Astrocyte (in vitro differentiated cells and primary cell): ENCODE data around the gene CMSS1. TPM values are rescaled to one million over a fixed set of nuclear protein-coding genes. Genes with fewer than 3 reads are reported as not detected.
"Not testable (repeated sequence)": the region's sequence is repeated elsewhere in the genome, so short reads cannot be mapped to it uniquely, and the experiment has no call there.

Experiments
- DNase-seq: peaks from one replicate; pipeline ENCODE4 v3.0.0-alpha.2; 2010; ENCODE audit warnings: low read depth
- FAIRE-seq: peaks from 2 replicates; lab custom pipeline; 2011; peaks lifted over from hg19 to GRCh38; lab: Jason Lieb, UNC
- H2AFZ ChIP-seq: 2 replicates; pipeline ENCODE4 v1.6.0; 2012; ENCODE audit warnings: low read depth, low read length, inconsistent platforms
- H3K27ac ChIP-seq: 2 replicates; pipeline ENCODE4 v1.5.1; 2011; ENCODE audit warnings: low read depth, low read length, inconsistent platforms
- H3K27me3 ChIP-seq: 2 replicates; pipeline ENCODE4 v1.6.0; 2011; ENCODE audit warnings: low read length, inconsistent platforms; ENCODE audit not compliant: insufficient read depth
- H3K36me3 ChIP-seq: 2 replicates; pipeline ENCODE4 v1.5.1; 2011; ENCODE audit warnings: low read length, inconsistent platforms; ENCODE audit not compliant: insufficient read depth
- H3K4me1 ChIP-seq: 2 replicates; pipeline ENCODE4 v1.5.1; 2011; ENCODE audit warnings: low read length, inconsistent platforms; ENCODE audit not compliant: insufficient read depth
- H3K4me2 ChIP-seq: 2 replicates; pipeline ENCODE4 v1.6.0; 2012; ENCODE audit warnings: low read length, inconsistent platforms
- H3K4me3 ChIP-seq: 2 replicates; pipeline ENCODE4 v1.5.1; 2011; ENCODE audit warnings: low read depth, mild to moderate bottlenecking, low read length, inconsistent platforms; ENCODE audit not compliant: insufficient read depth
- H3K79me2 ChIP-seq: 2 replicates; pipeline ENCODE4 v1.6.0; 2012; ENCODE audit warnings: mild to moderate bottlenecking, low read length, inconsistent platforms; ENCODE audit not compliant: insufficient read depth
- H3K9ac ChIP-seq: 2 replicates; pipeline ENCODE4 v1.6.0; 2012; ENCODE audit warnings: mild to moderate bottlenecking, low read length, inconsistent platforms
- H3K9me3 ChIP-seq: 2 replicates; pipeline ENCODE4 v1.5.1; 2012; ENCODE audit warnings: low read depth, mild to moderate bottlenecking, low read length, inconsistent platforms; ENCODE audit not compliant: insufficient read depth
- H4K20me1 ChIP-seq: 2 replicates; pipeline ENCODE4 v1.6.0; 2012; ENCODE audit warnings: low read length, inconsistent platforms; ENCODE audit not compliant: insufficient read depth
- H3K27ac Mint-ChIP-seq: one replicate; pipeline ENCODE4 v1.8.0; 2021; ENCODE audit warnings: mild to moderate bottlenecking, mixed read lengths; ENCODE audit not compliant: unreplicated experiment
- H3K27me3 Mint-ChIP-seq: one replicate; pipeline ENCODE4 v1.8.0; 2021; ENCODE audit warnings: low read depth, mixed read lengths; ENCODE audit not compliant: unreplicated experiment
- H3K36me3 Mint-ChIP-seq: one replicate; pipeline ENCODE4 v1.8.0; 2021; ENCODE audit warnings: low read depth, mixed read lengths; ENCODE audit not compliant: unreplicated experiment
- H3K4me1 Mint-ChIP-seq: one replicate; pipeline ENCODE4 v1.8.0; 2021; ENCODE audit warnings: low read depth, mixed read lengths; ENCODE audit not compliant: unreplicated experiment
- H3K4me3 Mint-ChIP-seq: one replicate; pipeline ENCODE4 v1.8.0; 2021; ENCODE audit warnings: mild to moderate bottlenecking, moderate library complexity, mixed read lengths; ENCODE audit not compliant: unreplicated experiment
- H3K9me3 Mint-ChIP-seq: one replicate; pipeline ENCODE4 v1.8.0; 2021; ENCODE audit warnings: mild to moderate bottlenecking, mixed read lengths; ENCODE audit not compliant: unreplicated experiment
- CTCF ChIP-seq: IDR thresholded peaks from 2 replicates; pipeline ENCODE4 v1.5.1; 2011; ENCODE audit warnings: low read depth, mild to moderate bottlenecking, inconsistent platforms, low read length, moderate library complexity; ENCODE audit not compliant: insufficient read depth
- EZH2 ChIP-seq: IDR thresholded peaks from 2 replicates; pipeline ENCODE4 v1.6.1; 2012; ENCODE audit warnings: mild to moderate bottlenecking, low read length, inconsistent platforms; ENCODE audit not compliant: insufficient read depth
- total RNA-seq: library from RNA; stranded (reverse); gene quantifications from 2 replicates; pipeline ENCODE4 v1.2.1, GENCODE V29; 2021

CMSS1 gene
- total RNA-seq, 1 donor from 2014 or later: 12.5 TPM

DNA sequence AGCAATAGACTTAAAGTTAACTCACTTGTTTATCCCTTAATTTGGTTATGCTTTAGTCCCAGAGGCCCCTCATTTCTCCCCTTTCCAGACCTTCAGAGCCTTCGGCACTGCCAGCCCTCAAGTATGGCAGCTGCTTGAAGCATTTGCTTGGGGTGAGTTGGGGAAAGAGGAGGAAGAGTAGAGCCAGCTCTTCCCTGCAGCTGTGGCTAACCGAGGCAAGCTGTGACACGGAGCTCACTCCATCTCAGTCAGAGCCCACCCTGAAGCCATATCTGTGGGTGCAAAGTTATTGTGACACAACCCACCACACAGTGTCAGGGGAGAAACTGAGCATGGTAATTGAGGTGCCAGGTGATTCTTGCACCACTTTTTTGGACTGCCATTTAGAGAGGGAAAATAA is 230.6 kb downstream of the CMSS1 start:
- peak overlapping the region; percentile 67 for H3K4me2 ChIP-seq

DNA sequence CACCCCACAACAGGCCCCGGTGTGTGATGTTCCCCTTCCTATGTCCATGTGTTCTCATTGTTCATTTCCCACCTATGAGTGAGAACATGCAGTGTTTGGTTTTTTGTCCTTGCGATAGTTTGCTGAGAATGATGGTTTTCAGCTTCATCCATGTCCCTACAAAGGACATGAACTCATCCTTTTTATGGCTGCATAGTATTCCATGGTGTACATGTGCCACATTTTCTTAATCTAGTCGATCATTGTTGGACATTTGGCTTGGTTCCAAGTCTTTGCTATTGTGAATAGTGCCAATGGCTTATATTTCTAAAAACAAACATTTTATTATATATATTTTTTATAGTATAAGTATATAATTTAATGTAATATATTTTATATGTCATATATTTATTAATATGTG is 233.9 kb downstream of the CMSS1 start:
- not testable (repeated sequence) for H3K79me2 ChIP-seq, H3K27ac Mint-ChIP-seq, H3K36me3 Mint-ChIP-seq, H2AFZ ChIP-seq, H3K4me3 Mint-ChIP-seq, FAIRE-seq, H3K27ac ChIP-seq, H3K9me3 Mint-ChIP-seq, H4K20me1 ChIP-seq, H3K27me3 ChIP-seq, H3K9ac ChIP-seq, H3K4me3 ChIP-seq, H3K9me3 ChIP-seq, H3K4me2 ChIP-seq, H3K27me3 Mint-ChIP-seq, H3K36me3 ChIP-seq, DNase-seq
- peaks cover 17% of the 10 kb centered on the region for H3K4me1 Mint-ChIP-seq
- H3K4me1 ChIP-seq: peaks cover 17% of the 10 kb centered on the region

More for the DNA sequence above, 230.6 kb downstream of the CMSS1 start:
- no peaks in the 10 kb centered on the region for H4K20me1 ChIP-seq
- Mint-ChIP-seq H3K9me3 (no peaks in the 10 kb centered on the region), H3K4me3 (no peak overlapping the region), H3K4me1 (peaks cover 48% of the 10 kb centered on the region), H3K36me3 (no peaks in the 10 kb centered on the region), H3K27ac (peak overlapping the region; percentile 93), H3K27me3 (no peaks in the 10 kb centered on the region)
- FAIRE-seq (no peak), DNase-seq (no peak)
- H3K36me3 ChIP-seq: no peaks in the 10 kb centered on the region
- no peak overlapping the region for H2AFZ ChIP-seq
- no peaks in the 10 kb centered on the region for H3K9me3 ChIP-seq
- no peak overlapping the region for H3K4me3 ChIP-seq
- H3K27ac ChIP-seq: peak overlapping the region; percentile 72
- H3K27me3 ChIP-seq: no peaks in the 10 kb centered on the region
- no peaks in the 10 kb centered on the region for H3K79me2 ChIP-seq
- peaks cover 33% of the 10 kb centered on the region for H3K4me1 ChIP-seq
- H3K9ac ChIP-seq: peak overlapping the region; percentile 49
- no peak for TF ChIP-seq CTCF
- no peak for TF ChIP-seq EZH2

GRCh38 chr3:100053951-100054620 is 236.4 kb downstream of the CMSS1 start:
- no peak for TF ChIP-seq CTCF
- TF ChIP-seq EZH2: no peak
- DNase-seq: no peak
- no peak overlapping the region for H3K27ac Mint-ChIP-seq
- no peak overlapping the region for H3K4me3 Mint-ChIP-seq
- no peak overlapping the region for H2AFZ ChIP-seq
- no peaks in the 10 kb centered on the region for H3K27me3 Mint-ChIP-seq
- H3K4me3 ChIP-seq: no peak overlapping the region
- no peaks in the 10 kb centered on the region for H4K20me1 ChIP-seq
- no peak overlapping the region for H3K4me2 ChIP-seq
- H3K27ac ChIP-seq: no peak overlapping the region
- H3K9ac ChIP-seq: no peak overlapping the region
- no peaks in the 10 kb centered on the region for H3K79me2 ChIP-seq
- no peaks in the 10 kb centered on the region for H3K9me3 ChIP-seq
- peaks cover 13% of the 10 kb centered on the region for H3K4me1 Mint-ChIP-seq
- no peaks in the 10 kb centered on the region for H3K4me1 ChIP-seq
- no peak for FAIRE-seq
- no peaks in the 10 kb centered on the region for H3K27me3 ChIP-seq
- H3K36me3 Mint-ChIP-seq: no peaks in the 10 kb centered on the region
- H3K9me3 Mint-ChIP-seq: peaks cover 1% of the 10 kb centered on the region
- H3K36me3 ChIP-seq: no peaks in the 10 kb centered on the region
